Endothelial cell of hepatic sinusoid (primary cell): Measurements from ENCODE around the gene ACSL4.

Source experiments
- in situ Hi-C: cut with HindIII; loops from 2 replicates; pipeline ENCODE4 v1.10.0; 2017; ENCODE audit warnings: low sequenced_read_pairs

Gene ACSL4

DNA sequence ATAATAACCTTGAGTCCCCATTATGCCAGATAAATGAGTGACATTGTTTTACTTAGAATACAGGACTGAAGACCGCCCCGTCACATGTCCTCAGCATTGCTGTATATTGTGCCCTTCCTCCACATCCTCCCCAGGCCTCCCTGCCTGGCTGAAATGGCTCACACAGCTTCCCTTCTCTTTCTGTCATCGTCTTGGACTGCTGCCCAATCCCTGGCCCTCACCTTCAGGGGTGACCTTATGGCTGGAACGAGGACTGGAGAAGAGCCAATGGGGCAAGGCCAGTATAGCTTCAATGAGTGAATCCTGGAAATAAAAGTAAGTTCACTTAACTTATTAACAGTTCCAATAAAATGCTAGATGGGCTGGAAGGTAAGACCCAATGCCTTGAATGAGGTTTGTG is 110.8 kb downstream of the ACSL4 start:
- in situ Hi-C loops = no loop called here

DNA sequence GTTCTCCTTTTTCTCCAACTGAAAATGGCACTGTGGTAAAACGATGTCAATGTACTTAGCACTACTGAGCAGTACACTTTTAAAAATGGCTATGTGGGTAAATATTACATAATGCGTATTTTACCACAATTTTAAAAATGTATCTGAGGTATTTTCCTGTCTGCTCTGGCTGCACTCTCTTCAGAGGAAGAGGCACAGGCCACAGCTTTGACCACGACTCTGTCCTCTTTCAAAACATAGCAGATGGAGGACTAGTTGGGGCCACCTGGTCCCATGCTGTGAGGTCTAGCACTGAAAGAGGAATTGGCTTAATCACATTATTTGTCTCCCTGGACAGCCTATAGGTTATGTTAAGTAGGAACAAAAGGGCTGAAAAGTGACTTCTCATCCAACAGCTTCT is 113.3 kb downstream of the ACSL4 start:
- in situ Hi-C loops = no loop called here

DNA sequence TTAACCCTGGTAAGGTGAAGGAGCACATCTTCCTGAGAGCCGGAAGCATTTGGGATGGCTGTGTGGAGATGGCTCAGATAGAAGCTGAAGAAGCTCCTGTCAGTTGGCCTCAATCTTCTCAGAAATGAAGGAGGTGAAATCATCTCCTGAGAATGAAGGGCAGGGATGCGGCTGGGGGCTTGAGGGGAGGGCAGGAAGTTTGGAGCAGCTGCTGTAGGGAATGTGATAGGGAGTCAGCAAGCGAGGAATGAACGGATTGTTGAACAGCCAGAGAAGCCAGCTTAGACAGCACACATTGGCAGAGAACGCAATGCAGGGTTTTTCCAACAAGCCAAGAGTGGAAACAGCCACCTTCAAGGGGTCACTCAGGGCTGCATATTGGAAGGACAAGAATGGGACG is 118.1 kb downstream of the ACSL4 start:
- in situ Hi-C loops = no loop called here

DNA sequence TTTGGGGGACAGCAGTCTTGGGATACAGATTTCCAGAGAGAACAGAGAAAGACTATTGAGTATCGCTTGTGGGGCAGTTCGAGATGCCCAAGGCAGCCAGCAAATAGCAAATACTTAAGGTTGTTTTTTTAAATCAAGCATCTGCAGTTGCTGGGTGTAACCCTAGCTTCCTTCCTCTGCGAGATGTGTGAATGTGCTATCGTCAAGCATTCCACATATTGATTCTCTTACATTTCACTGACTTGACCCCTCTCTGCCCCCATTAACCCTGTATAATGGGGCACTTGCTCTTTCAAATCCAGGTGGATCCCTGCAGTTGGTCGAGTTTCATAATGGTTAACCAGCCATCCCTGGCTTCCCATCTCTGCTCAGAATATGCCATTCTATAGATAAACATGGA is 131.6 kb downstream of the ACSL4 start:
- in situ Hi-C loops = no loop called here

DNA sequence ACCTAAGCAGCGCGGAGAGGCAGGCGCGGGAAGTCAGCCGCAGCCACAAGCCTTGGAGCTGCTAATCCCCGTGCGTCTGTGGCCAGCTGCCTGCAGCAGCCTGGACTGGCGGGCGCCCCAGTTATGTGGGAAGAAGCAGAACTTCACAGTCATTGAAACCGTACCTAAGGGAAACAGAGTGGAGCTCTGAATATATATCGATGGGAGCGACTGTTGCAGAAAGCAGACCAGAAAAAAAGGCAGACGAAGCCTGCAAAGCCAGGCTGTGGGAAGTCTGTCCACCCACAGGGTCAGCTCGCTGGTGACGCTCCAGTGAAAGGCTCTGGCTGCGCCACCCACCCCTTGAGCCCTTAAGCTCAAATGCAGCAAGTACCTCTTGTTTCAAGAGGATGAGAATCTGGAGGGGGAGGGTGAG is 132.8 kb downstream of the ACSL4 start:
- in situ Hi-C loops = no loop called here

DNA sequence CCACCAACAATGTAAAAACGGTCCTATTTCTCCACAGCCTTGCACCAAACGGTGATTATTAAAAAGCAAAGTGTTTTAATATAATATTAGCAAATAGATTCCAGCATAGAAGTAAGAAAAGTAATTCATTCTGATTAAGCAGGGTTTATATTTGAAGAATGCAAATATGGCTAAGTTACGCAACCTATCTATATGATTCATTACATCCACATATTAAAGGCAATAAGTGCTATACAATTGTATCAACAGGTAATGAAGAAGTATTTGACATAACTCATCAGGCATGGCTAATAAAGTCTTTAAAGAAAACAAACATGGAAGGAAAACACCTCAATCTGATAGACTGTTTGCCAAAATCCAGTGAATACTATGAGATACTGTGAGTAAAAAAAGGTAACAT is 137.0 kb downstream of the ACSL4 start:
- in situ Hi-C loops = no loop called here
